A673 (cell line): ENCODE data around the gene CHD9. TPM values are rescaled to one million over a fixed set of nuclear protein-coding genes. Genes with fewer than 3 reads are reported as not detected.

Experiments
- BruUV-seq: library from RNA; stranded (reverse); fragments of 400-500 nt; replicated peaks from 2 replicates; lab custom pipeline; 2021; lab: Mats Ljungman, UMichigan
- CTCF ChIA-PET: fragments of 300-600 bp; sonication (Branson Sonifier 250); formaldehyde crosslinking; loops from one replicate; lab custom pipeline; 2022; ENCODE audit warnings: antibody characterized with exemption; lab: Charles Lee
- POLR2A ChIA-PET: fragments of 300-600 bp; sonication (Branson Sonifier 250); formaldehyde crosslinking; loops from one replicate; lab custom pipeline; 2022; ENCODE audit warnings: antibody characterized with exemption; ENCODE audit not compliant: low non-redundant PET; lab: Charles Lee
- DNase-seq: peaks from one replicate; pipeline ENCODE4 v3.0.0-alpha.2; 2015; ENCODE audit warnings: low spot score
- H3K27ac ChIP-seq: fragments of 200-600 bp; sonication (generic); 2 replicates; pipeline ENCODE4 v1.5.1; 2016; ENCODE audit warnings: mixed run types, low read depth, mild to moderate bottlenecking, mixed read lengths, antibody characterized with exemption, low read length; ENCODE audit not compliant: poor library complexity, severe bottlenecking
- H3K27me3 ChIP-seq: fragments of 200-600 bp; sonication (generic); replicated peaks from 2 replicates; pipeline ENCODE4 v1.6.1; 2017; ENCODE audit warnings: mixed run types, low read depth, mild to moderate bottlenecking, mixed read lengths, antibody characterized with exemption, low read length; ENCODE audit not compliant: insufficient read depth, poor library complexity
- H3K36me3 ChIP-seq: fragments of 200-600 bp; sonication (generic); 2 replicates; pipeline ENCODE4 v1.6.1; 2016; ENCODE audit warnings: mixed run types, mild to moderate bottlenecking, mixed read lengths, antibody characterized with exemption, low read length; ENCODE audit not compliant: insufficient read depth, poor library complexity, severe bottlenecking
- H3K4me1 ChIP-seq: fragments of 200-600 bp; sonication (generic); 2 replicates; pipeline ENCODE4 v1.6.1; 2017; ENCODE audit warnings: mixed run types, mild to moderate bottlenecking, mixed read lengths, antibody characterized with exemption, low read length; ENCODE audit not compliant: insufficient read depth, poor library complexity, severe bottlenecking
- H3K4me3 ChIP-seq: fragments of 200-600 bp; sonication (generic); 2 replicates; pipeline ENCODE4 v1.5.1; 2016; ENCODE audit warnings: low read depth, mixed run types, mild to moderate bottlenecking, mixed read lengths, low read length; ENCODE audit not compliant: poor library complexity, severe bottlenecking
- H3K9me3 ChIP-seq: fragments of 200-600 bp; sonication (generic); 2 replicates; pipeline ENCODE4 v1.6.1; 2016; ENCODE audit warnings: mixed run types, low read depth, mild to moderate bottlenecking, mixed read lengths, antibody characterized with exemption, low read length; ENCODE audit not compliant: poor library complexity, severe bottlenecking
- EZH2 ChIP-seq: fragments of 200-600 bp; sonication (generic); IDR thresholded peaks from 2 replicates; pipeline ENCODE4 v1.6.1; 2017; ENCODE audit warnings: borderline replicate concordance, low read depth, mild to moderate bottlenecking, mixed read lengths, antibody characterized with exemption, low read length; ENCODE audit not compliant: poor library complexity, severe bottlenecking
- intact Hi-C: fragments of 100-400 bp; cut with micrococcal nuclease; formaldehyde crosslinking; loops from one replicate; pipeline ENCODE4 v1.10.0; 2022; ENCODE audit not compliant: unreplicated experiment
- total RNA-seq: library from RNA; stranded (reverse); gene quantifications from 2 replicates; pipeline ENCODE4 v1.2.3, GENCODE V29; 2021
- TF ChIP-seq, protein P1 (sequence below): fragments of 300-800, 200-600 bp; sonication (generic); conservative IDR thresholded peaks from 2 replicates; pipeline ENCODE4 v1.5.1; 2017; ENCODE audit warnings: low read depth, mild to moderate bottlenecking, antibody characterized with exemption, low read length, moderate library complexity, mixed read lengths

Gene CHD9
- total RNA-seq, 1 experiment from 2014 or later = 76.8 TPM

DNA sequence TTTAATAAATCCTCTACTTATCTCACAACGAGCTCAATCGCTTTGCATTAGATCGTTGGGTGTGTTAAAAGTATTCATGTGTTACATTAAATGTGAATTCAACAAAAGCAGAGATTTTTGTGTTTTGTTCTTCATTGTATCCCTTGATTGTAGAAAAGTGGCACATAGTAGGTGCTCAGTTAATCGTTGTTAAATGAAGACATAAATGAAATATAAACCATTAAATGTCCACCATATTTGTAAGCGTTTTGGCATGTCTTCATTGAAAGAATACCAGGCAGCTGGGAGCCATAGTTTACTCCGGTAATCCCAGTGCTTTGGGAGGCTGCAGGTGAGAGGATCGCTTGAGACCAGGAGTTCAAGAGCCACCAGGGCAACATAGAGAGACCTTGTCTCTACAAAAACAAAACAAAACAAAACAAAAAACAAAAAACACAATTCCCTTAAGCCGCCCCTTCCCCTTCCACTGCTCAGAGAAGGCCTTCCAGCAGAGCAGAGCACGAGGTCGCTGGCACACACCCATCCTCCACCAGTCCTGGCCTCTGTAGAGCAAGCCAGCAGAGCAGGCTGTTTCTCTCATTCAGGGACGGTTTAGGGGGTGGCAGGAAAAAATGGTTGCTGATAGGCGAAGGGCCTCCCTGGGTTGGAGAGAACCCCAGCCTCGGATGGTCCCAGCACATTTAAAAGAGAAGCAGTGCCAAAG lies 673 bp upstream of the CHD9 start:
- H3K36me3 ChIP-seq = no peaks in the 10 kb centered on the region
- peak overlapping the region; percentile 79 for H3K27ac ChIP-seq
- no peak for TF ChIP-seq EZH2
- TF ChIP-seq, protein P1, sequence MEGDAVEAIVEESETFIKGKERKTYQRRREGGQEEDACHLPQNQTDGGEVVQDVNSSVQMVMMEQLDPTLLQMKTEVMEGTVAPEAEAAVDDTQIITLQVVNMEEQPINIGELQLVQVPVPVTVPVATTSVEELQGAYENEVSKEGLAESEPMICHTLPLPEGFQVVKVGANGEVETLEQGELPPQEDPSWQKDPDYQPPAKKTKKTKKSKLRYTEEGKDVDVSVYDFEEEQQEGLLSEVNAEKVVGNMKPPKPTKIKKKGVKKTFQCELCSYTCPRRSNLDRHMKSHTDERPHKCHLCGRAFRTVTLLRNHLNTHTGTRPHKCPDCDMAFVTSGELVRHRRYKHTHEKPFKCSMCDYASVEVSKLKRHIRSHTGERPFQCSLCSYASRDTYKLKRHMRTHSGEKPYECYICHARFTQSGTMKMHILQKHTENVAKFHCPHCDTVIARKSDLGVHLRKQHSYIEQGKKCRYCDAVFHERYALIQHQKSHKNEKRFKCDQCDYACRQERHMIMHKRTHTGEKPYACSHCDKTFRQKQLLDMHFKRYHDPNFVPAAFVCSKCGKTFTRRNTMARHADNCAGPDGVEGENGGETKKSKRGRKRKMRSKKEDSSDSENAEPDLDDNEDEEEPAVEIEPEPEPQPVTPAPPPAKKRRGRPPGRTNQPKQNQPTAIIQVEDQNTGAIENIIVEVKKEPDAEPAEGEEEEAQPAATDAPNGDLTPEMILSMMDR = no peak
- BruUV-seq = TSS peak; percentile 73
- CTCF ChIA-PET = interaction anchor here (0.5 to 1.7 kb wide), 7 partner anchors 9 to 229 kb away, joined by 3 to 15 read pairs (median 5); no protein-coding TSS in a partner anchor
- H3K4me1 ChIP-seq = peaks cover 28% of the 10 kb centered on the region
- H3K4me3 ChIP-seq = peak overlapping the region; percentile 62
- POLR2A ChIA-PET = no interaction called here
- H3K9me3 ChIP-seq = no peaks in the 10 kb centered on the region
- peak; percentile 48 for DNase-seq
- no peaks in the 10 kb centered on the region for H3K27me3 ChIP-seq
- intact Hi-C loops = loop anchor here (1.0 to 10.0 kb wide), 3 partner anchors 77 to 451 kb away; partner anchors contain the start of gene AKTIP

DNA sequence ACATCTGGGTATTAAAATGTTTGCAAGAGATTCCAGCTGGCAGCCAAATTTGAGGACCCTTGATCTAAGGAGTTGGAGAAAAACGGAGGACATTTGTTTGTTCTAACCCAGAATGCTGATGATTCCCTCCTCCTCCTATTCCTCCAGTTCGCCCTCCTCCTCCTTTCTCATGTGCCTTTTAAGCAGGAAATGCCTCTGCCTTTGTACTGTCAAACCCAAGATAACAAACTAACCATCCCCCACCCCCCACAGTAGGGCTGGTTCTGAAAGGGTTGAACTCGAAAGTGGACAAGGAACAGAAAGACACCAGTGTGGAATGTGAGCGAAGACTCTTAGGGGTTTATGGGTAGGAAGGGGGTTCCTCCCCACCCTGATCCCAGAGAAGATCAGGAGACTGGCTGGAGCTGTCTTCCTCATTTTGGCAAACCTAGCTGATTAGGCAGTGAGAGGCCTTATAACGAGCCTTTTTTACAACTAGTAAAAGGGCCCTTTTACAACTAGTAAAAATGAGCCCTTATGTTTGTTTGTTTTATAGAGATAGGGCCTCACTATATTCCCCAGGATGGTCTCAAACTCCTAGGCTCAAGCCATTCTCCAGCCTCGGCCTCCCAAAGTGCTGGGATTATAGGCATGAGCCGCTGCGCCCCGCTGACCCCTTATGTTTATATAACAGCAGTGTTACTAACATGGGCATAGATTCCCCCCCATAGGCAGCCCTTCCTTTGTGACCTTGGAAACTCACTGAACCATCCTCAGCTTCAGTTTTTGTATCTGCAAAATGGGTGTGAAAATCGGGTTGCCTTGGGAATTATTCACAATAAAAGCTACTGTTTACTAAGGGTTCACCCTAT lies 975 bp downstream of the CHD9 start:
- DNase-seq = peak; percentile 80
- Histone ChIP-seq H3K27me3 (no peaks in the 10 kb centered on the region), H3K36me3 (no peaks in the 10 kb centered on the region), H3K9me3 (no peaks in the 10 kb centered on the region), H3K4me3 (peak overlapping the region; percentile 62), H3K27ac (peak overlapping the region; percentile 79), H3K4me1 (peaks cover 28% of the 10 kb centered on the region)
- TF ChIP-seq, protein P1 = no peak
- POLR2A ChIA-PET = no interaction called here
- BruUV-seq = TSS peak; percentile 38
- CTCF ChIA-PET = interaction anchor here (0.6 to 1.7 kb wide), 5 partner anchors 14 to 152 kb away, joined by 3 to 15 read pairs (median 3); no protein-coding TSS in a partner anchor
- intact Hi-C loops = loop anchor here (1.0 to 10.0 kb wide), 5 partner anchors 44 to 449 kb away; partner anchors contain the start of gene AKTIP

DNA sequence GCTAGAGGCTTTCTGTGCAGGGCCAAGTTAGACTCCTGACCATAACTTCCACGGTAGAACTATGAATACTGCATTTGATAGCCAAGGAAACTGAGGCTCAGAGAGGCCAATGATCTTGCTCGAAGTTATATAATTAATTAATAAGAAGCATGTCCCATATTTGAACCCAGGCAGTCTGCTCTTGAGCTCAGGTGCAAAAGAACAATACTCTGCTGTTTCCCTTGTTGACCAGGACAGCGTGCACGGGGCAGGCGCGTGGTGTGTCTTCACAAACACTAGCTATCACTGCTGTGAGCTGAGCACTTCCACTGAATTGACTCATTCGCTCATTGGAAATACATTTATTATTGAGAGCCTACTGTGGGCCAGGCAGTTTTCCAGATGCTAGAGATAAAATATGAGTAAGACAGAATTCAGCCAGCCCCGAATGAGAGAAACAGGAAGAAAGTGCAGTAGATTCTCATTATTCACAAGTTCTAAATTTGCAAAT lies 1.6 kb downstream of the CHD9 start:
- POLR2A ChIA-PET = no interaction called here
- Histone ChIP-seq H3K4me3 (peak overlapping the region; percentile 62), H3K9me3 (no peaks in the 10 kb centered on the region), H3K4me1 (peaks cover 28% of the 10 kb centered on the region), H3K27ac (peak overlapping the region; percentile 51), H3K36me3 (no peaks in the 10 kb centered on the region), H3K27me3 (no peaks in the 10 kb centered on the region)
- CTCF ChIA-PET = no interaction called here
- intact Hi-C loops = loop anchor here (5.0 to 10.0 kb wide), 2 partner anchors 226 to 448 kb away; partner anchors contain the start of gene AKTIP
- DNase-seq = no peak
- no TSS peak for BruUV-seq
- TF ChIP-seq, protein P1 = no peak
- no peak for TF ChIP-seq EZH2
